Measurements from ENCODE around the gene STAB1.

The STAB1 gene

DNA sequence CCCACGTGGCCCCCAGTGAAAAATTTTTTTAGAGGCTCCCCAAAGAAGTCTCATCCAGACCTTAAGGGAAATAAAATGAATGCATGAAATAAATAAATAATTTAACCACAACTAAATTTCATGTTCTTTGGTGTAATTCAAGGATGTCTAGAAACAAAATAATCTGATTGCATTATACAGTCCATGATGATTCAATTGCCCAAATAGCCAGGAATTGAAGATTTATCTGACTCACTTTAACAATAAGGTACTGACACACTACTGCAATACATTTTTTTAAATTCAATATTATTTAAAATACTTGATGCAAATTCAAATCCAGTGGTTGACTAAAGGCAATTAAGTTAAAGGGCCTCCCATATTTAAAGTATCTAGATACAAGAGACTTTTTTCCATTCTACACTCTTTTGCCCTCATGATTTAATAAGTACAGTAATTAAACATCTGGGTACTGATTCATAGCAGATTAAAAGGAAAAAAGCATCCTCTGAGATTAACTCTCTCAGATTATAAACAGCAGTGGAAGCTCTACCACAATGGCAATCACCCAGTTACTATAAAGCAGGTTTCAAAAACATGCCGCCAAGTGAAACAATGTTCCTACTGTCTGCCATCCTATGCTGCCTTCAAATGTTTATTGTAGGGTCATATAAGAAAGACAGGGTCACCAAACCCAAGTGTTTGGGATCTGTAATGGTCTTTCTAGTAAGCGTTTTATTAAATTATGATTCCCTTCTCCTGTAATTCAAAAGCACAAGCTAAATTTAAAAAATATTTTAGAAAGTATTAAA, 51.2 kb downstream of the STAB1 start:
- Histone ChIP-seq H3K4me2 (ENCODE audit: low read depth, low read length, poor library complexity, severe bottlenecking) (no peak overlapping the region), H3K27me3 (ENCODE audit: insufficient read depth, low read length, poor library complexity, severe bottlenecking) (no peaks in the 10 kb centered on the region), H2AFZ (ENCODE audit: low read length) (no peak overlapping the region), H3K9ac (ENCODE audit: low read depth, low read length, poor library complexity, severe bottlenecking) (no peak overlapping the region), H3K9me3 (ENCODE audit: insufficient read depth, low read depth, low read length) (no peaks in the 10 kb centered on the region), H3K9me2 (replicated peaks; ENCODE audit: low read depth, low read length) (no peaks in the 10 kb centered on the region), H3K79me2 (ENCODE audit: insufficient read depth, low read length) (no peaks in the 10 kb centered on the region), H3K4me3 (ENCODE audit: low read length, poor library complexity, severe bottlenecking) (no peak overlapping the region), H3F3A (ENCODE audit: low read depth) (peaks cover 3% of the 10 kb centered on the region; the same call in 1 of the 2 replicates), H3K36me3 (ENCODE audit: insufficient read depth, low read length) (peaks cover 41% of the 10 kb centered on the region; the same call in 1 of the 2 replicates), H3K4me1 (ENCODE audit: insufficient read depth, low read length, poor library complexity, severe bottlenecking) (no peaks in the 10 kb centered on the region), H4K20me1 (ENCODE audit: insufficient read depth, low read length, poor library complexity, severe bottlenecking) (no peaks in the 10 kb centered on the region)
- TF ChIP-seq EZH2phosphoT487 (IDR thresholded peaks at IDR 0.05; ENCODE audit: borderline replicate concordance) = no peak
- TF ChIP-seq, protein P1, sequence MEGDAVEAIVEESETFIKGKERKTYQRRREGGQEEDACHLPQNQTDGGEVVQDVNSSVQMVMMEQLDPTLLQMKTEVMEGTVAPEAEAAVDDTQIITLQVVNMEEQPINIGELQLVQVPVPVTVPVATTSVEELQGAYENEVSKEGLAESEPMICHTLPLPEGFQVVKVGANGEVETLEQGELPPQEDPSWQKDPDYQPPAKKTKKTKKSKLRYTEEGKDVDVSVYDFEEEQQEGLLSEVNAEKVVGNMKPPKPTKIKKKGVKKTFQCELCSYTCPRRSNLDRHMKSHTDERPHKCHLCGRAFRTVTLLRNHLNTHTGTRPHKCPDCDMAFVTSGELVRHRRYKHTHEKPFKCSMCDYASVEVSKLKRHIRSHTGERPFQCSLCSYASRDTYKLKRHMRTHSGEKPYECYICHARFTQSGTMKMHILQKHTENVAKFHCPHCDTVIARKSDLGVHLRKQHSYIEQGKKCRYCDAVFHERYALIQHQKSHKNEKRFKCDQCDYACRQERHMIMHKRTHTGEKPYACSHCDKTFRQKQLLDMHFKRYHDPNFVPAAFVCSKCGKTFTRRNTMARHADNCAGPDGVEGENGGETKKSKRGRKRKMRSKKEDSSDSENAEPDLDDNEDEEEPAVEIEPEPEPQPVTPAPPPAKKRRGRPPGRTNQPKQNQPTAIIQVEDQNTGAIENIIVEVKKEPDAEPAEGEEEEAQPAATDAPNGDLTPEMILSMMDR (conservative IDR thresholded peaks at IDR 0.05; ENCODE audit: low read length) = no peak

DNA sequence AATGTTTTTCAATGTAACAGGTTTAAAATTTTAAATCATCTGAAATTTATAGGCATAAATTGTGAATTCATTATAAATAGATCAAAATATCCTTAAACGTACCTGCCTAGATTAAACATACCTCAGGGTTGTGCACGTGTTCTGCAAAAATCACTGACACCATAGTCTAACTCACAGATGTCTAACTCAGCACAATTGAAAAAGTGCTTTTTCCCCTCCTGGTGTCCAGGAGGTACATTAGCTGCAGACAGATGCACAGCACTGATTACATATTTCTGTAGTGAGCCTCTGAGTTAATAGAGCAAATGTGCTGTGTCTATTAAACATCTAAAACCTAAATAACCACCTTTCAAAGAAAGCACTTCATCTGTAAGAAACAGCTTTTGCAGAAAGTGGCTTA, 52.0 kb downstream of the STAB1 start:
- H3K27me3 ChIP-seq (ENCODE audit: insufficient read depth, low read length, poor library complexity, severe bottlenecking) = no peaks in the 10 kb centered on the region
- H3K9me3 ChIP-seq (ENCODE audit: insufficient read depth, low read depth, low read length) = no peaks in the 10 kb centered on the region
- H4K20me1 ChIP-seq (ENCODE audit: insufficient read depth, low read length, poor library complexity, severe bottlenecking) = no peaks in the 10 kb centered on the region
- no peak overlapping the region for H3K4me2 ChIP-seq (ENCODE audit: low read depth, low read length, poor library complexity, severe bottlenecking)
- H3K9me2 ChIP-seq (replicated peaks; ENCODE audit: low read depth, low read length) = no peaks in the 10 kb centered on the region
- TF ChIP-seq, protein P1 (conservative IDR thresholded peaks at IDR 0.05; ENCODE audit: low read length) = no peak
- no peak for TF ChIP-seq EZH2phosphoT487 (IDR thresholded peaks at IDR 0.05; ENCODE audit: borderline replicate concordance)
- peaks cover 49% of the 10 kb centered on the region; the same call in 1 of the 2 replicates for H3K36me3 ChIP-seq (ENCODE audit: insufficient read depth, low read length)
- no peak overlapping the region for H3K4me3 ChIP-seq (ENCODE audit: low read length, poor library complexity, severe bottlenecking)
- no peak overlapping the region for H2AFZ ChIP-seq (ENCODE audit: low read length)
- no peaks in the 10 kb centered on the region for H3K4me1 ChIP-seq (ENCODE audit: insufficient read depth, low read length, poor library complexity, severe bottlenecking)
- H3F3A ChIP-seq (ENCODE audit: low read depth) = peaks cover 3% of the 10 kb centered on the region; the same call in 1 of the 2 replicates
- no peaks in the 10 kb centered on the region for H3K79me2 ChIP-seq (ENCODE audit: insufficient read depth, low read length)
- H3K9ac ChIP-seq (ENCODE audit: low read depth, low read length, poor library complexity, severe bottlenecking) = no peak overlapping the region

DNA sequence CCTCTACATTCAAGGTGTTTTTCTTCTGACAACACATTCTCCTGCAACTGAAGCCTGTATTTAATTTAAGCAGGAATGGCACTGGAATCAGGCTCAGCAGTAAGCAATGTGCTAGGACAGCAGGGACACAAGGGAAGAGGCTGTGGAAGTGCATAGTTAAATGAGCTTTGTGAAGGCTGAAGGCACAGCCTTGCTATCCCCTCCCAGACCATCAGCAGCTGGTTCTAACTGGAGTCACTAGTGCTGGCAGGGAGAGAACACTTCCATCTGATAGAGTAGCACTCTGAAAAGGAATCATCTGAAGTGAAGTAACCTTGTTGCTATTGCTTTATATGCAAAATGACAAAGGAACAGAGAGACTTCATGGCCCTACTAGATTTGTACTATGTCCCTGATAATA, 56.0 kb downstream of the STAB1 start:
- TF ChIP-seq, protein P1 (conservative IDR thresholded peaks at IDR 0.05; ENCODE audit: low read length) = no peak
- no peak for TF ChIP-seq EZH2phosphoT487 (IDR thresholded peaks at IDR 0.05; ENCODE audit: borderline replicate concordance)
- Histone ChIP-seq H3K4me1 (ENCODE audit: insufficient read depth, low read length, poor library complexity, severe bottlenecking) (no peaks in the 10 kb centered on the region), H3K36me3 (ENCODE audit: insufficient read depth, low read length) (peaks cover 76% of the 10 kb centered on the region; the same call in 1 of the 2 replicates), H3K9me2 (replicated peaks; ENCODE audit: low read depth, low read length) (no peaks in the 10 kb centered on the region), H2AFZ (ENCODE audit: low read length) (no peak overlapping the region), H3K4me2 (ENCODE audit: low read depth, low read length, poor library complexity, severe bottlenecking) (no peak overlapping the region), H3K27me3 (ENCODE audit: insufficient read depth, low read length, poor library complexity, severe bottlenecking) (no peaks in the 10 kb centered on the region), H3K9me3 (ENCODE audit: insufficient read depth, low read depth, low read length) (no peaks in the 10 kb centered on the region), H4K20me1 (ENCODE audit: insufficient read depth, low read length, poor library complexity, severe bottlenecking) (no peaks in the 10 kb centered on the region), H3F3A (ENCODE audit: low read depth) (peaks cover 3% of the 10 kb centered on the region; the same call in 1 of the 2 replicates), H3K79me2 (ENCODE audit: insufficient read depth, low read length) (no peaks in the 10 kb centered on the region), H3K9ac (ENCODE audit: low read depth, low read length, poor library complexity, severe bottlenecking) (no peak overlapping the region), H3K4me3 (ENCODE audit: low read length, poor library complexity, severe bottlenecking) (no peak overlapping the region)

Data from Loucy (cell line).